ENCODE results near the gene CROCC. TPM values are rescaled to one million over a fixed set of nuclear protein-coding genes. Genes with fewer than 3 reads are reported as not detected.
"Not testable (repeated sequence)": the region's sequence is repeated elsewhere in the genome, so short reads cannot be mapped to it uniquely, and the experiment has no call there.

Gene CROCC
- total RNA-seq, 1 donor from 2014 or later, result 8.9 TPM

DNA sequence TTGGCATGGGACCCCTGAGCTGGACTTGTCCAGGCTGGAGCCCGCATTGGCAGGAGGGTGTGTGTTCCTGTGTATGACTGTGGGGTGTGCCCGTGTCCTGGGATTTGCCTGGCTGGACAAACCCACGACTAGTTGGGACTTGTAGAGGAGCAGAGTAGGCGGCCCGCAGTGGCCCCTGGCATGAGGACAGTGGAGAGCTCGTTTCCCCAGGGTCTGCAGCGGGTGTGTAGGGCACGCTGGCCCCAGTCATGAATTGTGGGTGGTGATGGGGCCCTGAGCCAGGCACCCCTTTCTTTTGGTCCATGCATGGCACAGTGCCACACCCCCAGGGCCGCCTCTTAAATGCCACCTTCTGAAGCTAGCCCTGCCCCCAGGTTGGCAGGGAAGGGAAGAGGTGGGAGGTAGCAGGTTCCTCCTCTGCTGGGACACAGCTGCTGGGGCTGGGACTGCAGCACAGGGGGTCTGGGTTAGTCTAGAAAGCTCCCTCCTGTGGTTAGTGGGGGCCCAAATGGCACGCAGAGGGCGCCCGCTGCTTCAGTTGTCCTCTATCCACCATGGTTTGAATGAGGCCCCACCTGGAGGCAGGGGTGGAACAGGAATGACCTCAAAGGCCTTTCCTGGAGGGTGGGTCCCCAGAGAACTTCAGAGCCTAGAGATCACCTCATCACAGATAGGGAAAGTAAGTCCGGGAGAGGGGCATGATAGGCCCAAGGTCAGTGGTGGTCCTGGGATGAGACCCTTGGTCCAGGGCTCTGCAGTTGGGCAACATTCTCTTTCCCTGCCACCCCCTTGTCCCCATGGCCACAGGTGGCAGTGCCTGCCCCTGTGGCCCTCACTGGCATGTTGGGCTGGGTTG, 4.1 kb downstream of the CROCC start:
- no peak for TF ChIP-seq CTCF (IDR thresholded peaks at IDR 0.05; ENCODE audit: borderline replicate concordance)
- intact Hi-C loops (cut with micrococcal nuclease), result no loop called here
- peaks cover 11% of the 10 kb centered on the region for H3K4me1 ChIP-seq
- no peak overlapping the region for H3K4me3 ChIP-seq
- H3K27me3 ChIP-seq (ENCODE audit: low read depth), result no peaks in the 10 kb centered on the region
- H3K9me3 ChIP-seq (replicated peaks), result no peaks in the 10 kb centered on the region
- peaks cover 6% of the 10 kb centered on the region for H3K36me3 ChIP-seq
- H3K27ac ChIP-seq (replicated peaks), result no peak overlapping the region
- DNase-seq, result no peak

DNA sequence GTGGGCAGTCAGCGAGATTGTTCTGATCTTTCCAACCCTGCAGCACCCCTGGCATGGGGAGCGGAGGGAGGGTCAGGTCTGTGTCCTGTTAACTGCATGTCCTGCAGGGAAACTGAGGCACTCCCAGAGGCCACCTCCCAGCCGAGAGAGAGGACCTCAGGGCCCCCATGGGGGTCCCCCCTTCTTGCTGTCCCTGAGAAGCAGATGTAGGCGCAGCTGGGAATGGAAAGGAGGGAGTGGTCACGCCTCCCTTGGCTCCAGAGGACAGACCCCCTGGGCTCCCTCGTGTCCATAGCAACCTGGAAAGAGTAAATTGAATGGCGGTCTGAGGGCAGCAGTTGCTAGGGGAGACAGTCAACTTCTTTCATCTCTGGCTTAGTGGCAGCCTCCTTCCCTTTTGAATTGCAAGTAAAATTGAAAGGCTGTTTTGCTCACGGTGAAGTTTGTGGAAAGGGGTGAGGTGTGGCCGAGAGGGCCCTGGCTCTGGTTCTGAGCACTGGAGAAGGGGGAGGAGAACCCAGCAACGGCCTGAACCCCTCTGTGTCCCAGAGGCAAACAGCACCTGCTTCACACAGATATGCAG, 4.9 kb downstream of the CROCC start:
- Histone ChIP-seq H3K9me3 (replicated peaks) (no peaks in the 10 kb centered on the region), H3K4me3 (no peak overlapping the region), H3K27ac (replicated peaks) (no peak overlapping the region), H3K4me1 (peaks cover 6% of the 10 kb centered on the region), H3K36me3 (peaks cover 11% of the 10 kb centered on the region), H3K27me3 (ENCODE audit: low read depth) (no peaks in the 10 kb centered on the region)
- DNase-seq, result no peak
- no peak for TF ChIP-seq CTCF (IDR thresholded peaks at IDR 0.05; ENCODE audit: borderline replicate concordance)
- intact Hi-C loops (cut with micrococcal nuclease), result no loop called here

DNA sequence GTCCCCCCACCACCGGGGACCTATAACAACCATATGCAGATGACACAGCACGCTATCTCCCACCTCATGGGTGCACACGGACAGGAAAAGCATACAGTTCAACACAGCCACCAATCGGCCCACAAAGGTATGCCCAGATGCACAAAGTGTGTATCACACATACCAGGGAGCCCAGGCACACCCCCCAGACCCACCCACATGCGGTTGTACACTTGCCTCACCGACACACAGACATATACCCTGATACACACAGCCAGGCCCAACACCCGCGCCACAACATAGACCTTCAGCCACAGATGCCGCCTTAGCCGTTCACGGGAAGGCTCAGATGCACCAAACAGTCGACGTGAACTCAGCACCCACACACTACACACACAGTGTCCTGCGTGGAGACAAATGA, 5.5 kb downstream of the CROCC start:
- intact Hi-C loops (cut with micrococcal nuclease), result no loop called here
- DNase-seq, result no peak

DNA sequence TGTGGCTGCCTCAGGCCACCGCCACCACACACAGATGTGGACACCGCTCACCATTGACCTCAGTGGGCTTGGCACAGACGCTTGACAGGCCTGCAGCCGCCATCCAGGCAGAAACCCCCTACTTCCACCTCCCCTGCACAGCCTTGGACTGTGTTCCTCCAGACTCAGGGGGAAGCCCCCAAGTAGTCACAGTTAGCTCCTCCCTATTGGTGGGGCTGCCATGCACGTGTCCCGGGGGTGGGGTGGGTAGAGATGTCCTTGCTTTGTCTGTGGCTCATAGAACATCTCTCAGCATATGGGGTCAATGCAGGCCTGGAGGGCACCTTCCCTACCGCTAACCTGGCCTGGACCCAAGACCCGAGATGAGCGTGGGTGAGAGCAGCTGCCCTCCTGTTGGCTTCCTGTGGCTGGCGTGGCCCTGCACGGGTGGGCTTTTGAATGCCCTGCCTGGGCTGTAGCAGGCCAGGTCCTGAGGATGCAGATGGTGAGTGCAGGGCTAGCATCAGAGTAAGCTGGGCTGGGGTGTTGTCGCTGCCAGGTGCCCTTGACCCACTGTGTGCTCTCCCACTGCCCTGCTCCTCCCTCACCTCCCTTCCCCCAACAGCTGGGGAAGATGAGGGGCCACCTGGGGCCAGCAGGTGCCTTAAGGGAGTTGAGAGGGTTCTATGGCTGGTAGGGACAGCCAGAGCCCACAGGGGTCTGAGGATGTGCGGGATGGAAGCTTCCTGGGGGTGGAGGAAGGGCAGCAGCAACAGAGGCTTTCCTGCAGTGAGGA, 6.2 kb downstream of the CROCC start:
- Histone ChIP-seq H3K4me3 (no peak overlapping the region), H3K27ac (replicated peaks) (no peak overlapping the region), H3K4me1 (no peaks in the 10 kb centered on the region), H3K27me3 (ENCODE audit: low read depth) (no peaks in the 10 kb centered on the region), H3K36me3 (peaks cover 14% of the 10 kb centered on the region), H3K9me3 (replicated peaks) (no peaks in the 10 kb centered on the region)
- intact Hi-C loops (cut with micrococcal nuclease), result no loop called here
- TF ChIP-seq CTCF (IDR thresholded peaks at IDR 0.05; ENCODE audit: borderline replicate concordance), result no peak
- DNase-seq, result no peak

More for the DNA sequence above, 5.5 kb downstream of the CROCC start:
- Histone ChIP-seq H3K9me3 (replicated peaks) (no peaks in the 10 kb centered on the region), H3K4me3 (no peak overlapping the region), H3K4me1 (no peaks in the 10 kb centered on the region), H3K27ac (replicated peaks) (no peak overlapping the region), H3K27me3 (ENCODE audit: low read depth) (no peaks in the 10 kb centered on the region), H3K36me3 (peaks cover 11% of the 10 kb centered on the region)
- TF ChIP-seq CTCF (IDR thresholded peaks at IDR 0.05; ENCODE audit: borderline replicate concordance), result no peak

- H3K27ac ChIP-seq (replicated peaks); intact Hi-C loops (cut with micrococcal nuclease); H3K9me3 ChIP-seq (replicated peaks); H3K27me3 ChIP-seq (ENCODE audit: low read depth); H3K4me1 ChIP-seq; H3K4me3 ChIP-seq; DNase-seq: not testable (repeated sequence)
- peaks cover 18% of the 10 kb centered on the region for H3K36me3 ChIP-seq
Observed at GRCh38 chr1:16929146-16930041, 7.7 kb downstream of the CROCC start.

DNA sequence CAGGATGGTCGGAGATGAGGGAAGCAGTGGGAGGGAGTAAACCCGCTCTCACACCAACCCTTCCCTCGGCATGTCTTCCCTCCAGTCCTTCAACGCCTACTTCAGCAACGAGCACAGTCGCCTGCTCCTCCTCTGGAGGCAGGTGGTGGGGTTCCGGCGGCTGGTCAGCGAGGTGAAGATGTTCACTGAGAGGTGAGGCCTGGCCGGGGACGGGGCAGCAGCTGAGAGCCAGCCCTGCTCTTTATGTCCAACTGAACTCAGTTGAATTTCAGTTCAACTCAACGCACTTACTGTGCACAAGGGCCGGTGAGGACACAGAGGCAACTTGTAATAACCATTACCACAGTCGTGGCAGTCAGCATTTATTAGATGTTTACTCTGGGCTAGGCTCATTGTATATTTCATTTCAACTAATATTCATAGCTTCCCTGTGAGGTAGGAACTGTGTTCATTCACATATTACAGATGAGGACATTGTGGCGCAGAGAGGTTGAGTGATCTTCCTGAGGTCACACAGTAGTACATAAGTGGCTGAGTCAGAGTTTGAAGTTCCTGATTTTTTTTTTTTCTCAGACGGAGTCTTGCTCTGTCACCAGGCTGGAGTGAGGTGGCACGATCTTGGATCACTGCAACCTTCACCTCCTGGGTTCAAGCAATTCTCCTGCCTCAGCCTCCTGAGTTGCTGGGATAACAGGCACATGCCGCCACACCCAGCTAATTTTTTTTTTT, 9.6 kb downstream of the CROCC start:
- H3K27me3 ChIP-seq (ENCODE audit: low read depth); H3K9me3 ChIP-seq (replicated peaks); H3K4me1 ChIP-seq; H3K4me3 ChIP-seq; DNase-seq; H3K27ac ChIP-seq (replicated peaks); intact Hi-C loops (cut with micrococcal nuclease): not testable (repeated sequence)
- peaks cover 33% of the 10 kb centered on the region for H3K36me3 ChIP-seq

DNA sequence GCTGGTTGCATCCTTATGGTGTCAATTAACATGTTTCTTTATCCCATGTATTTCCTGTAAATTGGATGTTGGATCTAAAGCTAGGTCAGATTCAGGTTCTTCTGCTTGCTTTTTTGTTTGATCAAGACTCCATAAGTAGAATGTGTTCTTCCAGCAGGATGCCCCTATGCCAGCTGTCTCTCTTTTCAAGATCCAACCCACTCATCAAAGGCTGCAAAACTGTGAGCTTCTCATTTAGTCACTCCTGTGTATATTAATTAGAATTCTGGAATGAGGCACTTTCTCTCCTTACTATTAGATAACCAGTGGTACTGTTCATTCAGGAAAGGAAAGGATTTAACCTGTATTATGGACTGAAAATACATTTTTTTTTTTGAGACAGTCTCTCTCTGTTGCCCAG, 12.2 kb downstream of the CROCC start:
- H3K36me3 ChIP-seq, result peaks cover 43% of the 10 kb centered on the region
- H3K27me3 ChIP-seq (ENCODE audit: low read depth); H3K4me1 ChIP-seq; H3K9me3 ChIP-seq (replicated peaks); H3K27ac ChIP-seq (replicated peaks); DNase-seq; intact Hi-C loops (cut with micrococcal nuclease); H3K4me3 ChIP-seq: not testable (repeated sequence)

- peaks cover 42% of the 10 kb centered on the region for H3K36me3 ChIP-seq
- DNase-seq; intact Hi-C loops (cut with micrococcal nuclease); H3K4me1 ChIP-seq; H3K27me3 ChIP-seq (ENCODE audit: low read depth); H3K9me3 ChIP-seq (replicated peaks); H3K27ac ChIP-seq (replicated peaks); H3K4me3 ChIP-seq: not testable (repeated sequence)
Observed at GRCh38 chr1:16936580-16936979, 14.8 kb downstream of the CROCC start.
